Neural crest cell (in vitro differentiated cells): ENCODE data around the gene FILIP1L. TPM values are rescaled to one million over a fixed set of nuclear protein-coding genes. Genes with fewer than 3 reads are reported as not detected.

Experiments used
- DNase-seq: peaks from one replicate; pipeline ENCODE4 v3.0.0; 2021; ENCODE audit warnings: low read depth, mixed read lengths, low spot score
- H3K27ac Mint-ChIP-seq: one replicate; pipeline ENCODE4 v1.8.0; 2021; ENCODE audit warnings: mild to moderate bottlenecking, mixed read lengths; ENCODE audit not compliant: unreplicated experiment
- H3K27me3 Mint-ChIP-seq: 2 replicates; pipeline ENCODE4 v1.8.0; 2021; ENCODE audit warnings: low read depth, mild to moderate bottlenecking, mixed read lengths
- H3K36me3 Mint-ChIP-seq: 2 replicates; pipeline ENCODE4 v1.8.0; 2021; ENCODE audit warnings: low read depth, mild to moderate bottlenecking, mixed read lengths
- H3K4me1 Mint-ChIP-seq: 2 replicates; pipeline ENCODE4 v1.8.0; 2021; ENCODE audit warnings: mixed read lengths
- H3K4me3 Mint-ChIP-seq: one replicate; pipeline ENCODE4 v1.8.0; 2021; ENCODE audit warnings: mild to moderate bottlenecking, mixed read lengths
- H3K9me3 Mint-ChIP-seq: 2 replicates; pipeline ENCODE4 v1.8.0; 2021; ENCODE audit warnings: mixed read lengths
- CTCF ChIP-seq: fragments of 200-600 bp; sonication (generic); conservative IDR thresholded peaks from 2 replicates; pipeline ENCODE4 v1.5.0; 2021; ENCODE audit warnings: antibody characterized with exemption, mild to moderate bottlenecking
- total RNA-seq: library from RNA; stranded (reverse); gene quantifications from 2 replicates; pipeline ENCODE4 v1.2.1, GENCODE V29; 2021

FILIP1L gene
- total RNA-seq, 1 donor from 2014 or later, result 9.8 TPM

GRCh38 chr3:100120012-100120411 is 5.7 kb upstream of the FILIP1L start:
- no peaks in the 10 kb centered on the region for H3K27me3 Mint-ChIP-seq

GRCh38 chr3:100117093-100117492 is 2.8 kb upstream of the FILIP1L start:
- Mint-ChIP-seq H3K27me3 (no peaks in the 10 kb centered on the region), H3K4me1 (peaks cover 25% of the 10 kb centered on the region), H3K36me3 (peaks cover 7% of the 10 kb centered on the region), H3K4me3 (no peak overlapping the region), H3K9me3 (peaks cover 3% of the 10 kb centered on the region), H3K27ac (no peak overlapping the region)
- no peak for TF ChIP-seq CTCF
- no peak for DNase-seq

More at GRCh38 chr3:100120012-100120411, 5.7 kb upstream of the FILIP1L start:
- H3K27ac Mint-ChIP-seq, result no peak overlapping the region
- H3K9me3 Mint-ChIP-seq, result peaks cover 3% of the 10 kb centered on the region
- no peak overlapping the region for H3K4me3 Mint-ChIP-seq
- DNase-seq, result no peak
- peaks cover 36% of the 10 kb centered on the region for H3K4me1 Mint-ChIP-seq
- TF ChIP-seq CTCF, result no peak
- peaks cover 7% of the 10 kb centered on the region for H3K36me3 Mint-ChIP-seq

GRCh38 chr3:100113723-100114412 is 433 bp downstream of the FILIP1L start:
- Mint-ChIP-seq H3K27me3 (no peaks in the 10 kb centered on the region), H3K4me1 (peaks cover 36% of the 10 kb centered on the region), H3K4me3 (no peak overlapping the region), H3K27ac (no peak overlapping the region), H3K9me3 (peaks cover 3% of the 10 kb centered on the region), H3K36me3 (peaks cover 5% of the 10 kb centered on the region)
- no peak for TF ChIP-seq CTCF
- DNase-seq, result no peak

- Mint-ChIP-seq H3K4me3 (no peak overlapping the region), H3K27me3 (no peaks in the 10 kb centered on the region), H3K9me3 (peaks cover 3% of the 10 kb centered on the region), H3K27ac (no peak overlapping the region), H3K36me3 (peaks cover 3% of the 10 kb centered on the region), H3K4me1 (peaks cover 36% of the 10 kb centered on the region)
- DNase-seq, result no peak
- TF ChIP-seq CTCF, result no peak
Observed at GRCh38 chr3:100111728-100112127, 2.6 kb downstream of the FILIP1L start.

DNA sequence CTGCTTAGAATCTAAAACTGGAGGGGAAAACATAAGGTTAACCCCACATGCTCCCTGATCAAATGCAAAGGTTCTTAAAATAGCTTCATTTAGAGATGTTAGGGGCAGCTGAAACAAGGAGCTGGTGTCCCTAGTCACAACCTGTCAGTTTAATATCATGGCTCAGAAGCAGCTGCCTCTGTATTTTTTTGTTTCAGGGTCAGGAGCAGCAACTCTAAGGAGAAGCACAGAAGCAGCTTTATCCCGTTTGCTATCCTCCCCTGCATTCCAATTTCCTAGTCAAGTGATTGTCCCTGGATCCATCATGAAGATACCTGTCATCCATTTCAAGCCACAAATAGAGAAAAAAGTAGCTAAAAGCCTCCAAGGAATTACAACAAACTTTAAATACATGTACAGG is 4.1 kb downstream of the FILIP1L start:
- H3K9me3 Mint-ChIP-seq, result no peaks in the 10 kb centered on the region
- TF ChIP-seq CTCF, result no peak
- H3K4me1 Mint-ChIP-seq, result peaks cover 31% of the 10 kb centered on the region
- no peaks in the 10 kb centered on the region for H3K36me3 Mint-ChIP-seq
- H3K27ac Mint-ChIP-seq, result no peak overlapping the region
- no peak overlapping the region for H3K4me3 Mint-ChIP-seq
- no peaks in the 10 kb centered on the region for H3K27me3 Mint-ChIP-seq
- DNase-seq, result no peak
